Endodermal cell (in vitro differentiated cells): Measurements from ENCODE around the gene PIAS1. TPM values are rescaled to one million over a fixed set of nuclear protein-coding genes. Genes with fewer than 3 reads are reported as not detected.

ENCODE experiments used
- DNase-seq: peaks from one replicate; pipeline ENCODE4 v3.0.0-alpha.2; 2017
- H3K27ac ChIP-seq: 2 replicates; pipeline ENCODE4 v1.5.1; 2013; ENCODE audit warnings: mild to moderate bottlenecking, low read depth, low read length, moderate library complexity
- H3K27me3 ChIP-seq: 2 replicates; pipeline ENCODE4 v1.6.1; 2013; ENCODE audit warnings: mild to moderate bottlenecking, low read length, moderate library complexity; ENCODE audit not compliant: insufficient read depth, control insufficient read depth, poor library complexity, severe bottlenecking
- H3K36me3 ChIP-seq: 2 replicates; pipeline ENCODE4 v1.7.0; 2013; ENCODE audit warnings: mild to moderate bottlenecking, low read length, moderate library complexity; ENCODE audit not compliant: control insufficient read depth, insufficient read depth
- H3K4me1 ChIP-seq: one replicate; pipeline ENCODE4 v1.7.0; 2013; ENCODE audit warnings: low read length; ENCODE audit not compliant: control insufficient read depth, insufficient read depth
- H3K4me3 ChIP-seq: 2 replicates; pipeline ENCODE4 v1.5.1; 2013; ENCODE audit warnings: mild to moderate bottlenecking, low read length, moderate library complexity
- H3K9ac ChIP-seq: 2 replicates; pipeline ENCODE4 v1.6.1; 2013; ENCODE audit warnings: mild to moderate bottlenecking, low read length, moderate library complexity; ENCODE audit not compliant: poor library complexity, severe bottlenecking; ENCODE audit errors: extremely low read depth
- H3K9me3 ChIP-seq: 2 replicates; pipeline ENCODE4 v1.6.1; 2013; ENCODE audit warnings: mild to moderate bottlenecking, low read length, moderate library complexity; ENCODE audit not compliant: control insufficient read depth
- H3K27ac Mint-ChIP-seq: 2 replicates; pipeline ENCODE4 v1.8.0; 2020; ENCODE audit warnings: mixed read lengths
- H3K27me3 Mint-ChIP-seq: 2 replicates; pipeline ENCODE4 v1.8.0; 2021; ENCODE audit warnings: mild to moderate bottlenecking, mixed read lengths; ENCODE audit not compliant: insufficient read depth
- H3K36me3 Mint-ChIP-seq: 2 replicates; pipeline ENCODE4 v1.8.0; 2020; ENCODE audit warnings: low read depth, mixed read lengths
- H3K4me1 Mint-ChIP-seq: 2 replicates; pipeline ENCODE4 v1.8.0; 2020; ENCODE audit warnings: mixed read lengths
- H3K4me3 Mint-ChIP-seq: 2 replicates; pipeline ENCODE4 v1.8.0; 2020; ENCODE audit warnings: mild to moderate bottlenecking, moderate library complexity, mixed read lengths
- H3K9me3 Mint-ChIP-seq: 2 replicates; pipeline ENCODE4 v1.8.0; 2020; ENCODE audit warnings: mild to moderate bottlenecking, mixed read lengths
- WGBS, 2 experiments: methylation state at CpG; one replicate each; pipeline versions ENCODE4 v1.1.5 to v1.1.7; 2013; ENCODE audit warnings: missing lambda C conversion rate in 2 of 2, mixed read lengths in 1 of 2; ENCODE audit not compliant: insufficient coverage in 1 of 2, insufficient read length in 1 of 2; 5-methylcytosine and 5-hydroxymethylcytosine counted together
- total RNA-seq, 2 donors: library from RNA; stranded (reverse); fragmentation: NEBNext Ultra II Directional in 1 of 2; extraction: Animal tissue kit (Norgen Biotek cat#: 25700) in 1 of 2; gene quantifications; 2 replicates in 1 of 2; 3 replicates in 1 of 2; pipeline ENCODE4 v1.2.1, GENCODE V29; 2021
- TF ChIP-seq, protein P1 (sequence below): fragments of 200-600 bp; sonication (generic); conservative IDR thresholded peaks from 2 replicates; pipeline ENCODE4 v1.5.0; 2021; ENCODE audit warnings: antibody characterized with exemption, mild to moderate bottlenecking

PIAS1 gene
- total RNA-seq, 2 donors from 2014 or later, result 38.0 to 40.1 TPM

DNA sequence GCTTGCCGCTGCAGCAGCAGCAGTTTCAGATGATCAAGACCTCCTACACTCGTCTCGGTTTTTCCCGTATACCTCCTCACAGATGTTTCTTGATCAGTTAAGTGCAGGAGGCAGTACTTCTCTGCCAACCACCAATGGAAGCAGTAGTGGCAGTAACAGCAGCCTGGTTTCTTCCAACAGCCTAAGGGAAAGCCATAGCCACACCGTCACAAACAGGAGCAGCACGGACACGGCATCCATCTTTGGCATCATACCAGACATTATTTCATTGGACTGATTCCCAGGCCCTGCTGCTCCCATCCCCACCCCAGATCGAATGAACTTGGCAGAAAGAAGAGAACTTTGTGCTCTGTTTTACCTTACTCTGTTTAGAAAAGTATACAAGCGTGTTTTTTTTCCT, 133.4 kb downstream of the PIAS1 start:
- Mint-ChIP-seq H3K36me3 (peaks cover 43% of the 10 kb centered on the region), H3K4me3 (no peak overlapping the region), H3K4me1 (peaks cover 12% of the 10 kb centered on the region), H3K27me3 (no peaks in the 10 kb centered on the region), H3K27ac (peak overlapping the region; percentile 22), H3K9me3 (no peaks in the 10 kb centered on the region)
- WGBS, 2 experiments, result 94 to 100% methylated on average over 5 to 9 of the region's 9 CpGs
- TF ChIP-seq, protein P1, sequence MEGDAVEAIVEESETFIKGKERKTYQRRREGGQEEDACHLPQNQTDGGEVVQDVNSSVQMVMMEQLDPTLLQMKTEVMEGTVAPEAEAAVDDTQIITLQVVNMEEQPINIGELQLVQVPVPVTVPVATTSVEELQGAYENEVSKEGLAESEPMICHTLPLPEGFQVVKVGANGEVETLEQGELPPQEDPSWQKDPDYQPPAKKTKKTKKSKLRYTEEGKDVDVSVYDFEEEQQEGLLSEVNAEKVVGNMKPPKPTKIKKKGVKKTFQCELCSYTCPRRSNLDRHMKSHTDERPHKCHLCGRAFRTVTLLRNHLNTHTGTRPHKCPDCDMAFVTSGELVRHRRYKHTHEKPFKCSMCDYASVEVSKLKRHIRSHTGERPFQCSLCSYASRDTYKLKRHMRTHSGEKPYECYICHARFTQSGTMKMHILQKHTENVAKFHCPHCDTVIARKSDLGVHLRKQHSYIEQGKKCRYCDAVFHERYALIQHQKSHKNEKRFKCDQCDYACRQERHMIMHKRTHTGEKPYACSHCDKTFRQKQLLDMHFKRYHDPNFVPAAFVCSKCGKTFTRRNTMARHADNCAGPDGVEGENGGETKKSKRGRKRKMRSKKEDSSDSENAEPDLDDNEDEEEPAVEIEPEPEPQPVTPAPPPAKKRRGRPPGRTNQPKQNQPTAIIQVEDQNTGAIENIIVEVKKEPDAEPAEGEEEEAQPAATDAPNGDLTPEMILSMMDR, result no peak
- DNase-seq, result no peak
- Histone ChIP-seq H3K9me3 (no peaks in the 10 kb centered on the region), H3K4me1 (peaks cover 5% of the 10 kb centered on the region), H3K9ac (no peak overlapping the region), H3K27ac (no peak overlapping the region), H3K4me3 (no peak overlapping the region), H3K36me3 (peaks cover 77% of the 10 kb centered on the region), H3K27me3 (no peaks in the 10 kb centered on the region)

DNA sequence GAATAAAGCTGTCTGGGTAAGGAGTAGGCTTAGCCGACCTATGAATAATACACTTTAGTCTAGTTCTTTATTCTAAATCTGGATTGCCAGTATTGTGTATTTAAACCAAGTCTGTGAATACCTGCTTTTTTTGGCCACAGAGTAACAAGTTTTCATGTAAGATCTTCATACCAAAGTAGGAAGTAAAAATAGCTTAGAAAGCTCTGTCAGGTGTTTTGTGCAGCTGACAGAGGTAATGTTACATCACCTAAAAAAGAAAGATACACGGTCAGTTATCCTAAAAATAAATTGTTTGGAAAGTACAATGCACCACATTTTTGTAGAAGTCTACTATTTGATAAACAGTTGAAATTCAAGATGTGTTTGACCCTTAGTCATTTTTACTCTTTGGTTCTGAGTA, 134.5 kb downstream of the PIAS1 start:
- no peaks in the 10 kb centered on the region for H3K9me3 Mint-ChIP-seq
- DNase-seq, result no peak
- no peaks in the 10 kb centered on the region for H3K9me3 ChIP-seq
- H3K4me3 ChIP-seq, result no peak overlapping the region
- H3K27ac Mint-ChIP-seq, result no peak overlapping the region
- TF ChIP-seq, protein P1, result no peak
- H3K36me3 Mint-ChIP-seq, result peaks cover 42% of the 10 kb centered on the region
- H3K27me3 ChIP-seq, result no peaks in the 10 kb centered on the region
- H3K4me3 Mint-ChIP-seq, result no peak overlapping the region
- no peak overlapping the region for H3K9ac ChIP-seq
- H3K4me1 ChIP-seq, result peaks cover 5% of the 10 kb centered on the region
- no peaks in the 10 kb centered on the region for H3K27me3 Mint-ChIP-seq
- WGBS, 2 experiments, result 100% methylated on average over 1 to 2 of the region's 2 CpGs
- no peak overlapping the region for H3K27ac ChIP-seq
- peaks cover 80% of the 10 kb centered on the region for H3K36me3 ChIP-seq
- H3K4me1 Mint-ChIP-seq, result peaks cover 12% of the 10 kb centered on the region

DNA sequence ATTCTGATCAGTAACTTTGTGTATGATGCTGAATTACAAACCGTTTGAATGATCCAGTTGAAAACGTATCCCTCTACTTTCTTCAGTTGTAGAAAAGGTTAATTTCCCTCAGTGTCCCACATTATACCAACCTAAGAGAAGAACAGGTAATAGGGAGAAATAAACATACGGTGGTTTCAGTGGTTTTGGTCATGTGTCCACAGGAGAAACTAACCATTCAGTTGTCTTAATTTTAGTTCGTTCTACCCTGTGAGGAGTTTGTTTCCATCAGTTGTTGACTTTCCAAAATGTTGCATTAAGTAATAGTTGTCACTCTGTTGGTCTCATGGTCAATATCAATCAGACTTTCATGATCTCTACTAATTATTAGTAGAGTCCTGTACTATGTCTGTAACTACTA, 135.9 kb downstream of the PIAS1 start:
- Mint-ChIP-seq H3K4me1 (peaks cover 12% of the 10 kb centered on the region), H3K27me3 (no peaks in the 10 kb centered on the region)
- peaks cover 68% of the 10 kb centered on the region for H3K36me3 ChIP-seq

More for the DNA sequence above, 135.9 kb downstream of the PIAS1 start:
- Histone ChIP-seq H3K27me3 (no peaks in the 10 kb centered on the region), H3K9ac (no peak overlapping the region), H3K4me3 (no peak overlapping the region), H3K4me1 (peaks cover 5% of the 10 kb centered on the region), H3K27ac (no peak overlapping the region), H3K9me3 (no peaks in the 10 kb centered on the region)
- no peak for DNase-seq
- Mint-ChIP-seq H3K9me3 (no peaks in the 10 kb centered on the region), H3K36me3 (peaks cover 34% of the 10 kb centered on the region), H3K27ac (no peak overlapping the region), H3K4me3 (no peak overlapping the region)
- TF ChIP-seq, protein P1, result no peak
- WGBS, 2 experiments, result 97 to 100% methylated on average over 1 to 2 of the region's 4 CpGs
